Ishikawa (cell line): ENCODE measurements around the gene RXRG.

Experiments used
- CEBPB ChIP-seq: IDR thresholded peaks from 2 replicates; pipeline ENCODE4 v1.6.1; 2012
- CREB1 ChIP-seq: IDR thresholded peaks from 2 replicates; pipeline ENCODE4 v1.6.1; 2012; ENCODE audit warnings: low read depth
- EGR1 ChIP-seq: IDR thresholded peaks from 2 replicates; pipeline ENCODE4 v1.6.1; 2012
- EP300 ChIP-seq: IDR thresholded peaks from 2 replicates; pipeline ENCODE4 v1.6.1; 2012; ENCODE audit warnings: borderline replicate concordance
- FOXM1 ChIP-seq: IDR thresholded peaks from 2 replicates; pipeline ENCODE4 v1.6.1; 2012; ENCODE audit warnings: low read depth, borderline replicate concordance
- MAX ChIP-seq: IDR thresholded peaks from 2 replicates; pipeline ENCODE4 v1.6.1; 2012
- NFIC ChIP-seq: IDR thresholded peaks from 2 replicates; pipeline ENCODE4 v1.6.1; 2012
- RAD21 ChIP-seq: IDR thresholded peaks from 2 replicates; pipeline ENCODE4 v1.6.1; 2012; ENCODE audit warnings: low read depth
- REST ChIP-seq: IDR thresholded peaks from 2 replicates; pipeline ENCODE4 v1.6.1; 2012; ENCODE audit warnings: low read depth, mild to moderate bottlenecking
- TAF1 ChIP-seq: IDR thresholded peaks from 2 replicates; pipeline ENCODE4 v1.6.1; 2012; ENCODE audit warnings: low read depth, mild to moderate bottlenecking
- TCF12 ChIP-seq: IDR thresholded peaks from 2 replicates; pipeline ENCODE4 v1.6.1; 2012; ENCODE audit warnings: low read depth
- TEAD4 ChIP-seq: IDR thresholded peaks from 2 replicates; pipeline ENCODE4 v1.6.1; 2012
- USF1 ChIP-seq: IDR thresholded peaks from 2 replicates; pipeline ENCODE4 v1.6.1; 2012
- YY1 ChIP-seq: IDR thresholded peaks from 2 replicates; pipeline ENCODE4 v1.6.1; 2012; ENCODE audit warnings: low read depth
- ZBTB7A ChIP-seq: IDR thresholded peaks from 2 replicates; pipeline ENCODE4 v1.6.1; 2012; ENCODE audit warnings: low read depth

RXRG gene

GRCh38 chr1:165376041-165376810 is 68.7 kb downstream of the RXRG start:
- TF ChIP-seq MAX = no peak
- no peak for TF ChIP-seq FOXM1
- no peak for TF ChIP-seq USF1
- peak; percentile 57 for TF ChIP-seq NFIC
- peak; percentile 22; the same call in 1 of the 2 replicates for TF ChIP-seq ZBTB7A
- no peak for TF ChIP-seq YY1
- TF ChIP-seq EP300 = no peak
- no peak for TF ChIP-seq EGR1

GRCh38 chr1:165375623-165376022 is 69.3 kb downstream of the RXRG start:
- TF ChIP-seq ZBTB7A (no peak), FOXM1 (no peak), MAX (no peak), TCF12 (no peak), TEAD4 (no peak), USF1 (no peak), YY1 (no peak), CEBPB (no peak), EGR1 (no peak), RAD21 (no peak), TAF1 (no peak), REST (no peak), CREB1 (no peak), EP300 (no peak), NFIC (no peak)

GRCh38 chr1:165371588-165372225 is 73.2 kb downstream of the RXRG start:
- no peak for TF ChIP-seq TEAD4
- no peak for TF ChIP-seq REST

- TF ChIP-seq REST = no peak
- peak; percentile 74 for TF ChIP-seq RAD21
- TF ChIP-seq CEBPB = no peak
- 0 out of 2 replicates have a peak, but pooled peaks have one; percentile 15 for TF ChIP-seq MAX
Measured at GRCh38 chr1:165369255-165369848, 75.6 kb downstream of the RXRG start.
